PFSK-1 (cell line): ENCODE results near the gene CD82.

ENCODE experiments used
- FOXP2 ChIP-seq: optimal IDR thresholded peaks from 2 replicates; pipeline ENCODE3; 2011; ENCODE audit warnings: borderline replicate concordance, control low read depth, inconsistent platforms; ENCODE audit not compliant: insufficient read depth; ENCODE audit errors: extremely low read length, extremely low read depth
- POLR2AphosphoS5 ChIP-seq: IDR thresholded peaks from 2 replicates; pipeline ENCODE4 v1.6.1; 2012; ENCODE audit warnings: low read depth, mild to moderate bottlenecking, control low read depth, low read length, moderate library complexity
- SIN3A ChIP-seq: IDR thresholded peaks from 2 replicates; pipeline ENCODE4 v1.6.1; 2012; ENCODE audit warnings: mild to moderate bottlenecking, low read length, moderate library complexity, borderline replicate concordance; ENCODE audit not compliant: insufficient read depth
- TAF1 ChIP-seq: IDR thresholded peaks from 2 replicates; pipeline ENCODE4 v1.6.1; 2012; ENCODE audit warnings: low read length, control low read depth, borderline replicate concordance; ENCODE audit not compliant: insufficient read depth
- TF ChIP-seq, protein P1 (sequence below), 2 experiments: IDR thresholded peaks; 2 replicates each; pipeline versions ENCODE4 v1.6.1 to v1.8.0; 2011 to 2012; ENCODE audit warnings: low read depth in 2 of 2, low read length in 2 of 2, control low read depth in 1 of 2, inconsistent platforms in 1 of 2, mild to moderate bottlenecking in 1 of 2, moderate library complexity in 1 of 2; ENCODE audit not compliant: insufficient read depth in 1 of 2

CD82 gene

DNA sequence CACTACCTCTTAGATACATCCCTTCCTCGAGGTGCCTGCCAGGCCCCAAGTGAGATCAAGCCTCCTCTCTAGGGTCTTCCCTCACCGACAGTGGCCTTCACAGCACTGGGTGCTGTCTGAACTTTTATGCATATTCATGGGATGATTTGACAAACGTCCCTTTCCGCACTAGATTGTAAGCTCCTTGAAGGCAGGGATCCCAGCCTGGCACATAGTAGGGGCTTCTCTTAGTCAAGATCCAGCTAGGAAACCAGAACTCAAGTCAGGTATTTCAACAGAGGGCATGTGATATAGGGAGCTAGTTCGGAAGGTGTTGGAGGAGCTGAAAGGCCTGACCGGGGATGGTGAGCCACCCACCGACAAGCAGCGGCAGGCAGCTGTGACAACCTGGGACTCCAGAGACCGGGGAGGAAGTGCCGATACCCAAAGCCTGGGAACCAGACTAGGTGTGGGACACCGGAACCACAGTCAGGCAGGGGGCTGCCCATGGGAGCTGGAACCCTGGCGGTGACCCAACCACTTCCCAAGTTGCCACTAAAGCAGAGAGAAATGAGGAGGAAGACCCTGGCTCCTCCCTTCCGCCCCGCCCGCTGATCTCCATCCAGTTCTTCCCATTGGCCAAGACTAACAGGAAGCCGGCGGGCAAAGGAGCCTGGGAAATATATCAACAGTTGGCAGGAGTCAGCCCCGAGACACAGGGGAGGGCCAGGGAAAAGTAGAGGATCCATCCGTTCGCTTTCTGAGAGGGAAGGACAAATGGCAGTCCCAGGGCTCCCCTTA is 39.8 kb upstream of the CD82 start:
- TF ChIP-seq SIN3A: no peak
- TF ChIP-seq TAF1: no peak
- TF ChIP-seq, protein P1, sequence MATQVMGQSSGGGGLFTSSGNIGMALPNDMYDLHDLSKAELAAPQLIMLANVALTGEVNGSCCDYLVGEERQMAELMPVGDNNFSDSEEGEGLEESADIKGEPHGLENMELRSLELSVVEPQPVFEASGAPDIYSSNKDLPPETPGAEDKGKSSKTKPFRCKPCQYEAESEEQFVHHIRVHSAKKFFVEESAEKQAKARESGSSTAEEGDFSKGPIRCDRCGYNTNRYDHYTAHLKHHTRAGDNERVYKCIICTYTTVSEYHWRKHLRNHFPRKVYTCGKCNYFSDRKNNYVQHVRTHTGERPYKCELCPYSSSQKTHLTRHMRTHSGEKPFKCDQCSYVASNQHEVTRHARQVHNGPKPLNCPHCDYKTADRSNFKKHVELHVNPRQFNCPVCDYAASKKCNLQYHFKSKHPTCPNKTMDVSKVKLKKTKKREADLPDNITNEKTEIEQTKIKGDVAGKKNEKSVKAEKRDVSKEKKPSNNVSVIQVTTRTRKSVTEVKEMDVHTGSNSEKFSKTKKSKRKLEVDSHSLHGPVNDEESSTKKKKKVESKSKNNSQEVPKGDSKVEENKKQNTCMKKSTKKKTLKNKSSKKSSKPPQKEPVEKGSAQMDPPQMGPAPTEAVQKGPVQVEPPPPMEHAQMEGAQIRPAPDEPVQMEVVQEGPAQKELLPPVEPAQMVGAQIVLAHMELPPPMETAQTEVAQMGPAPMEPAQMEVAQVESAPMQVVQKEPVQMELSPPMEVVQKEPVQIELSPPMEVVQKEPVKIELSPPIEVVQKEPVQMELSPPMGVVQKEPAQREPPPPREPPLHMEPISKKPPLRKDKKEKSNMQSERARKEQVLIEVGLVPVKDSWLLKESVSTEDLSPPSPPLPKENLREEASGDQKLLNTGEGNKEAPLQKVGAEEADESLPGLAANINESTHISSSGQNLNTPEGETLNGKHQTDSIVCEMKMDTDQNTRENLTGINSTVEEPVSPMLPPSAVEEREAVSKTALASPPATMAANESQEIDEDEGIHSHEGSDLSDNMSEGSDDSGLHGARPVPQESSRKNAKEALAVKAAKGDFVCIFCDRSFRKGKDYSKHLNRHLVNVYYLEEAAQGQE (IDR thresholded peaks at IDR 0.05; ENCODE audit: insufficient read depth in 1 of 2, low read depth in 2 of 2, low read length in 2 of 2): no peak
- TF ChIP-seq FOXP2: no peak
- no peak for TF ChIP-seq POLR2AphosphoS5

DNA sequence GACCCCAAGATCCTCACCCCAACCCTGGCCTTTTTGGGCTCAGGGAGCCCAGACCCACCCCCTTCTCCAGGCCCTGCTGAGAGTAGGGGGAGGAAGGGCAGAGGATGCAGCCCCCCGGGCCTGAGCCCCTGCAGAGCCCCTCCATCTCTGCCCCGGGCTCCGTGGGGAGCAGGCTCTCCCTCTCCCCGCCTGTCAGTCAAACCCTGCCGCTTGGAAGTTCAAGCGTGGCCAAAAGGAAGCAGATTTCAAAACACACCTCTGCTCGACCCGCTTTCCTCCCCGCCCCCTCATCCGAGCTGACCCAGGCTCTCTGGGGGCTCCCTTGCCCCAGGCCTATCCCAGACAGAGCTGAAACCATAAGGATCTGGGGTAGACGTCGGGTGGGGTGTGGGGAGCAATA is 39.0 kb upstream of the CD82 start:
- TF ChIP-seq, protein P1 (IDR thresholded peaks at IDR 0.05; ENCODE audit: insufficient read depth in 1 of 2, low read depth in 2 of 2, low read length in 2 of 2): no peak
- TF ChIP-seq TAF1: no peak
- no peak for TF ChIP-seq POLR2AphosphoS5
- no peak for TF ChIP-seq SIN3A

DNA sequence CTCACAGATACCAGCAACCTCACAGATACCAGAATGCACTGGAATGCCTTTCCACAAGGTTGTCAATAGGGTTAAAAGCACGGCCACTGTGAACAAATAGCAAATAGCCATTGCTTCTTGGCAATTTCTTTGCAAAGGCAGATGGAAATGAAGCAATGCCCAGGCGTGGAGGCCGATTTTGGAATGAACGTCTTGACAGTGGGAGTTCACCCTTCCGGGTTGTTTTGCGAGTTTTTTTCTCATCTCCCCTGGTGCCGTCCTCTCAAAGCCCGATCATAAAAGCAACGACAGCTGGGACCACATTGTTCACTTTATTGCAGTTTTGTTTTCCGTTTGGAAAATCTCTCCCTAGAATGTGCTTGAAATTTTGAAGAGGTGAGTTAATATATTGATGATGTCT is 38.0 kb upstream of the CD82 start:
- TF ChIP-seq FOXP2: no peak
- no peak for TF ChIP-seq POLR2AphosphoS5
- TF ChIP-seq, protein P1 (IDR thresholded peaks at IDR 0.05; ENCODE audit: insufficient read depth in 1 of 2, low read depth in 2 of 2, low read length in 2 of 2): no peak
- no peak for TF ChIP-seq TAF1
- no peak for TF ChIP-seq SIN3A

- TF ChIP-seq FOXP2 (no peak), SIN3A (no peak), POLR2AphosphoS5 (no peak), TAF1 (no peak)
- TF ChIP-seq, protein P1 (IDR thresholded peaks at IDR 0.05; ENCODE audit: insufficient read depth in 1 of 2, low read depth in 2 of 2, low read length in 2 of 2): no peak
These were observed 37.4 kb upstream of the CD82 start for GRCh38 chr11:44528103-44528502.

DNA sequence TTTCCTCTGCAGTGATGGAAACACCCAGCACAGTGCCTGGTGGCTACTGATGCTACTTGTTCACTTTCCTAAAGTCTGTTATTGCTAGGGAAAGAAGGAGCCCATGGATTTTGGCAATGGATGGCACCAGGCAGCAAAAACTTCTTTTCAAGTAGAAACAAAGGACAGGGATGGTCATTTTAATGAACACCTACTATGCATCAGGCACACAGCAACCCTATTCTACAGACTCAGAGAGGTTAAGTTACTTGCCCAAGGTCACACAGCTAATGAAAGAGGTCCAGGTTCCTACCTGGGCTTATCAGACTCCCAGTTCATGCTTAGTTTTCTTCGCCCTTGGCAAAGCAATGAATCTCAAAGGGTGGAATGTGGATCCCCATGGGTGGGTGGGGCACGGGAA is 36.9 kb upstream of the CD82 start:
- no peak for TF ChIP-seq TAF1
- no peak for TF ChIP-seq SIN3A
- TF ChIP-seq FOXP2: no peak
- no peak for TF ChIP-seq POLR2AphosphoS5
- TF ChIP-seq, protein P1 (IDR thresholded peaks at IDR 0.05; ENCODE audit: insufficient read depth in 1 of 2, low read depth in 2 of 2, low read length in 2 of 2): no peak
